GM18907 (cell line): ENCODE results near the gene ANKRD2.
"Not testable (repeated sequence)": the region's sequence is repeated elsewhere in the genome, so short reads cannot be mapped to it uniquely, and the experiment has no call there.

Source experiments
- ATAC-seq: cut with Tn5 transposase; IDR thresholded peaks from one replicate; pipeline ENCODE4 v1.9.1; 2021; ENCODE audit warnings: mild to moderate bottlenecking, moderate library complexity; ENCODE audit not compliant: unreplicated experiment

The ANKRD2 gene, protein sequence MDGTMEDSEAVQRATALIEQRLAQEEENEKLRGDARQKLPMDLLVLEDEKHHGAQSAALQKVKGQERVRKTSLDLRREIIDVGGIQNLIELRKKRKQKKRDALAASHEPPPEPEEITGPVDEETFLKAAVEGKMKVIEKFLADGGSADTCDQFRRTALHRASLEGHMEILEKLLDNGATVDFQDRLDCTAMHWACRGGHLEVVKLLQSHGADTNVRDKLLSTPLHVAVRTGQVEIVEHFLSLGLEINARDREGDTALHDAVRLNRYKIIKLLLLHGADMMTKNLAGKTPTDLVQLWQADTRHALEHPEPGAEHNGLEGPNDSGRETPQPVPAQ

DNA sequence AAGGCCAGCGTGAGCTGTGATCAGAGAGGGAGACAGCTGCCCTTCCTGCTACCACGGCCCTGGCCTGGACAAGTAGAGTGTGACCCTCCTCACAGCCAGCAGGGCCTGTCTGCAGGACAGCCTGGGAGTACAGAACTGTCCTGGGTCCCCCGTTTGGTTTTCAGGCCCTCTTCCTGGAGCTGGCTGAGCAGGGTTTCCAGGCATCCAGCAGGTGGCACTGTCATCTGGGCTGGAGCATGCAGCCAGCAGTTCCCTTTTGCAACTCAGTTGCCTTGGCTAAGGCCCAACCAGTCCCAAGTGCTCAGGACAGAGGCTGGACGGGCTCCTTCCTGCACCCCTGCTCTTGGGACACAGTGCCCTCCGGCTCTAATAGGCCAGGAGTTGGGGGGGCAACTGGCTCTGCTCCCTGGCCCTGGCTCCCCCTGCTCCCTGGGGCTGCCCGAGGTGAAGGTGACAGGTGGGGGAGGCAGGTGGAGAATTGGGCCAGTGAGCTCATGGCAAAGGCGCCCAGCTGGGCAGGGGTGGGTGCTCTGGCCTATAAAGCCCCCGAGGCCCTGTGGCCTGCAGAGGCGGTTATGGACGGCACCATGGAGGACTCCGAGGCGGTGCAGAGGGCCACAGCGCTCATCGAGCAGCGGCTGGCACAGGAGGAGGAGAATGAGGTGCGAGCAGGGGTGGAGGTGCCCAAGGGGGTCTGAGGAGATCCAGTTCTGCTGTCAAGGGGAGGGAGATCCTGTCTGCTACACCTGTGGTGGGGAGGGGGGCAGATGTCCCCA is at the start of gene ANKRD2:
Gene ANKRD2 (plus strand): TSS at position 566 of the 776 bp plus-strand sequence. CDS start 10 bp downstream, at position 576.
- peak; percentile 50 for ATAC-seq

DNA sequence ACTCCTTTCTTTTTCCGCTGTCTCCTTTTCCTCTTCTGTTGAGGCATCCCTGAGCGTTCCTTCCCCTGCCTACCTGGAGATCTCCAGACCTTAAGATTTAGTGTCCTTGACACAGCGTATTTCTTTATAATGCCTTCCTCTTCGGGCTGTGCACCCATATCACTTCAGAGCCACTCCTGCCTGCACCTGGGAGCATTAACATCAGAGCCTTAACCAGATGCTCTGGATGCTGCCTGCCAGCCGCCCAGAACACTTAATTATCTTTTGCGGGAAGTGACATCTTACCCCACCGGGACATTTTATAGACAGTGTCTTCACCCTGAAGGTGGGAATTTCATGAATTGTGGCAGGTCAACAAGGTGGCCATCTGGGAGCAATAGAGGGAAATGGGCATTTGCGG is 49.6 kb upstream of the ANKRD2 start:
- ATAC-seq, result no peak

DNA sequence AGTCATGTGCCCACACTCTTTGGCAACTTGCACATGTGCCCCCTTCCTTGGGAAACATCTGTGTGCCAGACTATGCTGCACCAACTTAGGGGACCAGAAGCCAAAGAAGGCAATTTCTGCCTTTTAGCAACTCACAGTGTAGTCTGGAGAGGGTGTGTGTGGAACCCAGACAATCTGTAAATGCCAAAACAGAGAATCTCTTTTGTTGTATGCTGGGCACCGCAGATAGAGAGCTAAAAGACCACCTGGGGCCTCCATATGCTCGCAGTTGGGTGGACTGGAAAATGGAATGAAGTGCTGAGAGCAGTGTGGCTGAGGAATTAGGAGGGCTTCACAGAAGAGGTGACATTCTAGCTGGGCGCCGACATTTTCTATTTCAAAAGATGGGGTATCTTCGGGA is 47.5 kb upstream of the ANKRD2 start:
- no peak for ATAC-seq

DNA sequence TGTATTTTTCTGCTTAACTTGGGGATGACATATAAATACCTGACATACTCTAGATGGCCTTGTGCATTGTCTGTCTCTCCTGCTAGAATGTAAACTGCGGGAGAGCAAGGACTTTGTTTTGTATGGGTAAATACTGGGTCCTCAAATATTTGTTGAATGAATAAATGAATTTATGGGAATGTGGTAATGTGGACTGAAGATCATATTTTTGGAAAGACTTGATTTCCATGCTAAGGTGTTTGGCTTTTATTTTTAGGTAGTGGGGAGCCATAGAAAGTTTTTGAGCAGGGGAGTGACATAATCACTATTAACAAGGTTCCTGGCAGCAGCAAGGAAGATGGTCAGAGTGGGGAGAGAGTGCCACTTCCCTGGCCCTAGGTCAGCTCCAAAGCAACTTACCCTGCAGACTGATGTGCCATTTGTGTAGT is 46.9 kb upstream of the ANKRD2 start:
- ATAC-seq, result no peak

DNA sequence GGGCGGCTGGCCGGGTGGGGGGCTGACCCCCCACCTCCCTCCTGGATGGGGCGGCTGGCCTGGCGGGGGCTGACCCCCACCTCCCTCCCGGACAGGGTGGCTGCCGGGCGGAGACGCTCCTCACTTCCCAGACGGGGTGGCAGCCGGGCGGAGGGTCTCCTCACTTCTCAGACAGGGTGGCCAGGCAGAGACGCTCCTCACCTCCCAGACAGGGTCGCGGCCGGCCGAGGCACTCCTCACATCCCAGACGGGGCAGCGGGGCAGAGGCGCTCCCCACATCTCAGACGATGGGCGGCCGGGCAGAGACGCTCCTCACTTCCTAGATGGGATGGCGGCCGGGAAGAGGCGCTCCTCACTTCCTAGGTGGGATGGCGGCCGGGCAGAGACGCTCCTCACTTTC is 43.7 kb upstream of the ANKRD2 start:
- ATAC-seq, result not testable (repeated sequence)

DNA sequence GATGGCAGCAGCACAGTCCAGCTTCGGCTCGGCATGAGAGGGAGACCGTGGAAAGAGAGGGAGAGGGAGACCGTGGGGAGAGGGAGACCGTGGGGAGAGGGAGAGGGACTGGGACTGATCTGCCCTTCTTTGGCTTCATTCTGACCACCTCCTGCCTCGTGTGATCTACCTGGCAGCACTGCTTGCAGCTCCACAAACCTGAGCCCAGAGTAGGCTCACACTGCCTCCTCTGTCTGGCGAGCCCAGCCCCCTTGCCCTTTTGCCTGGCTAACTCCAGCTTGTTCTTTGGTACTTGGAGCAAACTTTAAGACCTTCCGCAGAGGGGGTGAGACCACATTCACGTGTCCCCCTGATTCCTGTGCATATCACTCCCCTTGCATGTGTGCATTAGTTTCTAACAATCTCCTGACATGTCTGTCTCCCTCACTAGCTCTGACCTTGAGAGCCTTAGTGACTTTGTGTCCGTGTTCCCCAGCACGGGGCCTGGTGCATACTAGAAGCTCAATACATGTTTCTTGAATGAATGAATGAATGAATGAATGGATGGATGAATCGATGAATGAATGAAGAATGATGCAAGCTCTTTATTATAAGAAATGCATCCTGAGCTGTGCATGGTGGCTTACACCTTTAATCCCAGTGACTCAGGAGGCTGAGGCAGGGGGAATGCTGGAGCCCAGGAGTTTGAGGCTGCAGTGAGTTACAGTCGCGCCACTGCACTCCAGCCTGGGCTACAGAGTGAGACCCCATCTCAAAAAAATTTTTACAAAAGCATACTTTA is 42.7 kb upstream of the ANKRD2 start:
- ATAC-seq, result no peak

DNA sequence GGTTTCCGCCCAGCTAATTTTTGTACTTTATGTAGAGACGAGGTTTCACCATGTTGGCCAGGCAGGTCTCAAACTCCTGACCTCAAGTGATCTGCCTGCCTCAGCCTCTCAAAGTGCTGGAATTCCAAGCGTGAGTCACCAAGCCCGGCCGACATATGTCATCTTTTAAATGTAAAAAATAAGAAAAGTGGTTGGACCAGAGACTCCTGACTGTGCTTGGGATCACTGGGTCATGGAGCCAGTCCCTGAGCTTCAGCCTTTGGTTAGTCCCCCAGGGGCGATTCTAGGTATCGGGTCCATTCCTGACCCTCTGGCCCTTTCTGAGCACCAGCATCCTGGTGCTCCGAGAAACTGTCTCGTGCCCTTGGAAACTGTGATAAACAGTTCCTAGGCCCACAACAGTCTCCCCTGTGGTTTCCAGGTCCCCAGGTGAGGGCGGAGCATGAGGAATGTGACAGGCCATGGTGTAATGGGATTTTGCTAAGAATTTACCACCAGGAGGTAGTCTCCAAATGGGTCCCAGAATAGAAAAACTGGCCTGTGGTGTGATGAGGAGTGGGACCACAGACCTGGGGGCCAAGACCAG is 41.1 kb upstream of the ANKRD2 start:
- ATAC-seq, result no peak

DNA sequence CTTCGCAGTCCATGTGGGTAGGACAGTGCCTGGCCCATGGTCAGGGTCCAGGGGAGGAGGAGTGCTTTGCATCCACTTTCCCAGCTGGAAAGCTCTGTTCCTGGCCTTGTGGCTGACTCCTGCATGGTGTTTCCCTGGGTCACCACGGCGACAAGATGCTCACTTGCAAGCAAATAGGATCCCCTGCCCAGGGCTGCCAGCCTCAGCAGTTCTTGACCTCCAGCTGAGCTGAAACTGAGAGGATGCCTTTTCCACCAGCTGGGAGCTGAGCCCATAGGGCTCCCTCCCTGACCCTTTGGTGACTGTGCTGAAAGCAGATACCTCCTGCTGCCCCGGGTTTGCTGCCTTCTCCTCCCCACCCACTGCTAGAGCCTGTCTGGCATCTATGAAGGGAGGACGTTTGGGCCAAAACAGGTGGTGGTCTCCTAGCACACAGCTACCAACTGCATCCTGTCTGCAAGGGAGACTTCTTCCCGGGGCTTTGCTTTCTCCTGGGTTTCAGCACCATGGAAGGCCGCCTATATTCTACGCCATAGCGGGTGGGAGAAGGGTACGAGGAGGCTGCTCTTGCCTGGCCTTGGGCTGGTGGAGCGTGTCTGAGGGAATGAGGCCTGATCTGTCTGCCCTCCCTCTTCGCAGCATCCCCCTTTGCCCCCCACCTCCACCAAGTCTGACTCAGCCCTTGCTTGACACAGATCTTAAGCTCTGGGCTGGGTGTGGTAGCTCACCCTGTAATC is 39.5 kb upstream of the ANKRD2 start:
- ATAC-seq, result no peak

DNA sequence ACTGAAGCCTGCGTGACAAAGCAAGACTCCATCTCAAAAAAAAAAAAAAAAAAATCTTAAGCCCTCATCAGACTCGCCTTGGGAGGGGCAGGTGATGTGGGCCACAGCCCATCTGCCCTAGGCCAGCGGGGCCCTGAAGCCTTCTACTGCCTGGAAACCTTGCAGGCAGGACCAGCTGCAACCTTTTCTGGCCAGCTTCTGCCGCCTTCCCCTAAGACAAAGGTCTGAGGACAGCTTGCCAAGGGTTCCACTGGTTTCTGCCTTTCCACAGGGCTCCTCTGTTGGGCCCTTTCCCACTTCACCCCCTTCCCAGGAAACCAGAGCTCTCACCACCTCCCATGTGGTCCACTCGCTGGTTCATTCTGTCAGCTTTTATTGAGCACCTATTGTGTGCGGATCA is 38.7 kb upstream of the ANKRD2 start:
- no peak for ATAC-seq

DNA sequence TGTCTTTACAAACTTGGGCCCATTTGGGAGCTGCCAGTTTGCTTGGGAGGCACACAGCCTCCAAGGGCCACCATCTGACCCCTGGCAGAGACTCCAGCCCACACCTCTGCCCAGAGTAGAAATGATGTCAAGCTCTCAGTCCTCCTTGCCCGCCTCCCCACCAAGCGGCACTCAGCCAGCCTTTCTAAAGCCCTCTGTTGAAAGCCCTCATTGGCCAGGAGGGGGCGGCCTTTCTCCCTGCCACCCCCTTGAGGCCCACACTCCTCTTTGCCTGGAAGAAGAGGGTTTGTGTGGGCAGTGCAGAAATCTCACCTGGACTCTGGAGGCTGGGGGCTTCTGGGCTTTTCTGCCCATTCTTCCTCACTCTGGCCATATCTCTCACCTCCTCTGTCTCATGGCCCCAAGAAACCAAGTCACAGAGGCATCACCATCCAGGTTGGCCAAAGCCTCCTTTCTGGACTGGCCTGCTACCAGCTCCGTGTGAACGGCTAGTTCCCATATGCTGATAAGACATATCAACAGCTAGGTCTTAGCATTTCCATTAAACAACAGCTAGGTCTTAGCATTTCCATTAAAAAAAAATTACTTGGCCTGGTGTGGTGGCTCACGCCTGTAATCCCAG is 37.7 kb upstream of the ANKRD2 start:
- ATAC-seq, result no peak

DNA sequence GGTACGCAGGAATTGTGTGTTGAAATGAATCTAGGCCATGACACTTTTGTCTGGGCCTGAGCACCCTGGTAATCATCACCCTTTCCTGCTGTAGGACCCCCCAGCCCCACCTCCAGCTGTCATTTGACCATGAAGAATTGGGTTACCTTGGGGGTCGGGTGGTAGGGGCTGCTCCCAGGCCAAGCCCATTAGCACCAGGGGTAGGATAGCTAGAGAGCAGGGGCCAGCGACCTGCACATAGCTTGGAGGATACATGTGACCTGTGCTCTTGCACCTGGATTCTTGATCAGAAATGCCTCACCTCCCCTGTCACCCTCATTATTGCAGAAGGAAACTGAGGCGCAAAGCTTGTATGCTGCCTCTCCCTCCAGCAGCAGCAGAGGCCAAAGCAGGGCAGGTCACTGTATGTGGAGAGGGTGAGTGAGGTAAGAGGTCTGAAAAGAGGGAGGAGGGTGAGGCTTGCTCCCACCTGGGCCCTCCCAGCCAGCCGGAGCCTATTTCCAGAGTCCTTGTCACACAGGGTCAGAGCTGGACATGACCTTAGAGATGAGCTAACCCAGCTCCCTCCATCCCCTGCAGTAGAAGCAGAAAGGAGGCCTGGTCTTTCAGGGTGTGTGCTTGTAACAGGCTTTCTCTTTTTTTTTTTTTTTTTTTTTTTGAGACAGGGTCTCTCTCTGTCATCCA is 35.3 kb upstream of the ANKRD2 start:
- no peak for ATAC-seq

DNA sequence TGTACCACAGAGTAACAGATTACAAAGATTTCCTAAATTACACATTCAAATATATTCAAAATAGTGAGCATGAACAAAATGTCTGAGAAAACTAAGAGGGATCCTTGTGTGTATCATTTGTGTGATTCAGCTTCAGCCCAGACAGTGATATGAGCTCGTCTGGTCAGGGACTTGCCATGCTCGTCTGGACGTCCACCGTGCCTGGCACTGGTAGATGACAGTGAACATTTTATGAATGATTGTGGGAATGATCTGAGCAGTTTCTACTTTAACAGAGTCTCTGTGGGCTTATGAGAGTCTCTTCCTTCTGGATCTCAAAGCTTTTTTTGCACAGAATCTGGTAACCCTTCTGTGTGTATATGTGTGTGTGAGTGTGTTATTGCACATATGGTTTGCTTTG is 34.2 kb upstream of the ANKRD2 start:
- ATAC-seq, result no peak

DNA sequence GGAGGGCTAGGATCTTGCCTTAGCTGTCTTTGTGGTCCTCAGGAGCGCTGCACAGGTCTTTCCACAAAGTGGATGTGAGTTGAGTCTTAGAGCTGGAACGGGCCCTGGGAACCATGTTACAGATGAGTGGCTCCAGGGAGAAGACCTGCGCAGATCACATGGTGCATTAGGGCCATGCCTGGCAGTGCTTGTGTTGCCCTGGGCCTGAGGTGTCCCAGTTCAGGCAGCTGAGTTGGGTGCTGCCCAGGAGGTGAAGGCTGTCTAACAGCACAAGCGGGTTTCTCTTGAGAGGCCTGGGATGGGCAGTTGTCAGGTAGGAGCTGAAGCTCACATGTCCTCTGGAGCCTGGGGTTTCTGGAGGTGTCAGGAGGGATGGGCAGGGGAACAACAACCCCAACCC is 33.7 kb upstream of the ANKRD2 start:
- no peak for ATAC-seq

DNA sequence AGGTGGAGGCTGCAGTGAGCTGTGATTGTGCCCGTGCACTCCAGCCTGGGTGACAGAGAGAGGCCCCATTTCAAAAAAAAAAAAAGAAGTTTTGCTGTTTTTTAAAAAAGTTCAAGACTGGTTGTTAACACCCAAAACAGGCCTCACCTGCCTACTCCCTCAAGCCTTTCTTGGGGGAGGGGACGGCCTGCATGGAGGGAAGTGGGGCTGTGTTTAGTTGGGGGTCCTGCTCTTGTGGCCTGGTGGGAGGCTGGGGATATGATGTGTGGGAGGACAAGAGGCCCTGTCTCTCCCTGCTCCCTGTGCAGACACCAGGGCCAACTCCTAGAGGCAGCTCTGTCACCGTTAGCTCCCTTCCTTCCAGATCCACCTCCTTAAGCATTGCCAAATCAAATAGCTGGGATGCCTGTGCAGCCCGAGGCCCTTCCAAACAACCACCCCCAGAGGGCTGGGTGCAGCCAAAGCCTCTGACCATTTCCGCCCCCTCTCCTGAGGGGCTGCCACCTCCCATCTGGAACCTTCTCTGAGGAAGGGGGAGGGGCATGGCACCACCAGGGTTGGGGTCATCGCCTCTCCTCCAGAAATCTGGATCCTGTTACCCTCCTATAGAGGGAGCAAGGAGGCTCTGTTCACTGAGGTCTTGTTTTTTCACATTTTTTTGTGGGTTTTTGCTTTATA is 32.9 kb upstream of the ANKRD2 start:
- ATAC-seq, result no peak

DNA sequence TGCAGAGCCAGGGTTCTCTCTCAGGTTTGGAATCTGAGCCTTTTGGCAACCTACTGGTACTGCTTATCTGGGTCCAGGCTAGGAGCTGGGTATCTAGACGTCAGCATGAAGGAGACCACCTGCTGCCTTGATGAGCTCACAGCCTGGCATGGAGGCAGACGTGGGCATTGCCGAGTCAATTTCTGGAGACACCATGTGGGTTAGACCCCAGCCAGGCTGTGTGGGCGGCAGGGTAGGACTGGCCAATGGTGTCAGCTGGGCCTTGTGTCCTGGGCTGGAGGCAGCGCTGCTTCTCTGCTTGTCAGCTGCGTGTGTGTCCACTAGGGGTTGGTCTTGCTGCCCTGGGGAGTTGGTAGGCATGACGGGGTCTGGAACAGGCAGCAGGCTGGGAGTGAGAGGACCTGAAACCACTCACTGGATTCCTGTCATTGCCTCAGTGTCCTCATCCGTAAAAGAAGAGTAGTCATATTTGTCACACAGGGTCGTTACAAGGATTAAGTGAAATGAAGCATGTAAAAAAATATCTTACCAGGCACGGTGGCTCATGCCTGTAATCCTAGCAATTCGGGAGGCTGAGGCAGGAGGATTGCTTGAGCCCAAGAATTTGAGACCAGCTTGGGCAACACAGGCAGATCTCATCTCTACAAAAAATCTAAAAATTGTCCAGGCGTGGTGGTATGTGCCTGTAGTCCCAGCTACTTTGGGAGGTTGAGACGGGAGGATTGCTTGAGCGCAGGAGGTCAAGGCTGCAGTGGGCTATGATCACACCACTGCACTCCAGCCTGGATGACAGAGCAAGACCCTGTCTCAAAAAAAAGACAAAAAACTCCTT is 31.7 kb upstream of the ANKRD2 start:
- ATAC-seq, result no peak

DNA sequence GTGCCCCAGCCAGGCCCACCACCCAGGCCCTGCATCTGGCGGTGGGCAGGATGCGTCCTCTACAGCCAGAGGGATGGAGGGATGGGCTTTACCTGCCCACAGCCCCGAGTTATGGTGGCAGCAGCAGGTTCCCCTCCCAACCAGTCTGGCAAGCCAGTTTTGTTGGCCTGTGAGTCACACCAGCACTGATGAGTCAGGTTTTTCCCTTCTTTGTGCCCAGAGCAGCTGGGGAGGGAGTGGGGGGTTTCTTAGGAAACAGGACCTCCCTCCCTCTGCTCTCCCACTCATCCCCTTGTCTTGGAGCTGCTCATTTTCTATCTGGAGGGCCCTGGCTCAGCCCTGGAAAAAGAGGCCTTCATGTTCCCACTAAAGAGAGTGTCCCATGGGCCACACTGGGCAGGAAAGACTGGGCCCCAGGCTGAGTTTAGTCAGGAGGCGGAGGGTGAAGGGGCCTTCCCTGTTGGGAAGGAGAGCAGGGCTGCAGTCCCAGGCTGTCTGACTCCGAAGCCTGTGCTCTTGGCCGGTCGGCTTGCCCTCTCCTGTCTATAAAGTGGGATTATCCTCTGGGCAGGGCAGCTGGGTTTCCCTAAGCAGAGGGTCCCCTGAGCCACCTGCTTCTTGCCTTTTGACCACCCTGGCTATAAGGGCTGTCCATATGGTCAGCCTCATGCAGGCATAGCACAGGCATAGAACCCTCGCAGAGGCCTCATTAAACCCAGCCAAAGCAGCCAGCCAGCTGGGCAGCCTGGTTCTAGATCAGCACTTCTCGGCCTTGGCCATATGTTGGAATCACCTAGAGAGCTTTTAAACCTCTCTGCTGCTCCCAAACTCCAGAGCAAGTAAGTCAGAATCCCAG is 30.2 kb upstream of the ANKRD2 start:
- no peak for ATAC-seq

DNA sequence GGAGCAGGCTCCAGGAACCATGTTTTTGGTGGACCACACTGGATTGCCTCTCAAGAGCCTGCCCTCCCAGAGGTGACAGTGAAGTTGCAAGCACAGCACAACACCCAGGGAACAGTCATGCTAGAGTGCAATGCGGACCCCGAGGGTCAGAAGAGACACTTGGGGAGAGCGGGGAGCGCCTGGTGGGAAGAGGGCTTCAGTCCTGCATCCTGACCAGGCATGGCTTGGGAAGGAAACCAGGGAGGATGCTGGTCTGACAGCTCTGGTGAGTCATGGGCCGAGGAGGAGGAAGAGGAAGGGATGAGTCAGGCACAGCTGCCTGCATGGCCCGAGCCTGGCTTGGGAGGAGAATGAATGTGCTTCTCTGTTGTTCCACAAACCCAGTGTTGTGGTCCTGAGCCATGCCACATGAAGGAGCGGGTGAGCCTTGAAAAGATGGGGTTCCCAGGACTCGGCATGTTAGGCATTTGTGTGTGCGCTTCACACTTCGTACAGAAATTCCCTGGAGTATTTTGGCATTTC is 29.5 kb upstream of the ANKRD2 start:
- ATAC-seq, result no peak
